Gastroesophageal sphincter (tissue), 3 donors: ENCODE measurements around the gene FANCM.

Experiments used
- CTCF ChIP-seq, 4 experiments: fragments of 200-600 bp in 2 of 4; fragments of 450-650 bp in 2 of 4; sonication (generic) in 1 of 4; IDR thresholded peaks; one replicate each; pipeline ENCODE4 v1.5.1; 2017 to 2019; ENCODE audit warnings: antibody characterized with exemption in 4 of 4, mild to moderate bottlenecking in 2 of 4, moderate library complexity in 2 of 4
- POLR2A ChIP-seq, 2 donors: fragments of 450-650 bp; IDR thresholded peaks; one replicate each; pipeline ENCODE4 v1.6.1; 2017; ENCODE audit warnings: antibody characterized with exemption in 2 of 2, mild to moderate bottlenecking in 2 of 2, moderate library complexity in 1 of 2
- POLR2AphosphoS5 ChIP-seq: sonication (generic); formaldehyde crosslinking; IDR thresholded peaks from one replicate; pipeline ENCODE4 v1.6.1; 2017; ENCODE audit warnings: antibody characterized with exemption

DNA sequence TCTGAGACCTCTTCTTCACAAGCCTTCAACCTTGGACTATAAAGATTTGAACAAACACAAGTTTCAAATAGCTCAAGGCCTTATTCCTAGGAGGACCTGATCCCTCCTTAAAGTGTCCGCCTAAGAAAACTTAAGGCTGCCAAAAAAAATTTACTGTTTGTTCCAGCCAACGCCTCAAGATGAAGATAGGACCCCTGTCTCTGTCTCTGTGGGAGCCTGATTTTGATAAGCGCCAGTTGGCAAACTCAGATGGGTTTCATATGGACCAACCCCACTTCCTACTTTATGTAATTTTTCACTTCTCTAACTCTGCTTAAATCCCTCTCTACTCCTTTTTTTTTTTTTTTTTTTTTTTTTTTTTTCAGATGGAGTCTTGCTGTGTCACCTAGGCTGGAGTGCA, 12.5 kb upstream of the FANCM start:
- TF ChIP-seq POLR2A (IDR thresholded peaks at IDR 0.05) (no peak), CTCF (IDR thresholded peaks at IDR 0.05) (no peak), POLR2AphosphoS5 (no peak)
